ENCODE measurements around the gene PPY.

- TF ChIP-seq CTCF (IDR thresholded peaks at IDR 0.05) = no peak
- TF ChIP-seq EP300 (IDR thresholded peaks at IDR 0.05) = no peak
- TF ChIP-seq POLR2A (IDR thresholded peaks at IDR 0.05) = no peak
These were observed 20.2 kb upstream of the PPY start for GRCh38 chr17:43962479-43962878.
